Loucy (cell line): Measurements from ENCODE around the gene GPR146.
A peak's percentile ranks its signal among the peaks of the same experiment; 100 is the strongest.

Experiments
- H2AFZ ChIP-seq: fragments of 200-600 bp; sonication (generic); 2 replicates; pipeline ENCODE4 v1.6.0; 2016; ENCODE audit warnings: antibody characterized with exemption, mild to moderate bottlenecking, low read length, moderate library complexity
- H3F3A ChIP-seq: fragments of 200-600 bp; 2 replicates; pipeline ENCODE4 v1.6.0; 2016; ENCODE audit warnings: antibody characterized with exemption, low read depth, mild to moderate bottlenecking
- H3K27me3 ChIP-seq: fragments of 200-600 bp; sonication (generic); 2 replicates; pipeline ENCODE4 v1.6.1; 2014; ENCODE audit warnings: low read length, mild to moderate bottlenecking; ENCODE audit not compliant: insufficient read depth, poor library complexity, severe bottlenecking
- H3K36me3 ChIP-seq: fragments of 200-600 bp; sonication (generic); 2 replicates; pipeline ENCODE4 v1.6.1; 2016; ENCODE audit warnings: low read length; ENCODE audit not compliant: insufficient read depth
- H3K4me1 ChIP-seq: fragments of 200-600 bp; sonication (generic); 2 replicates; pipeline ENCODE4 v1.5.1; 2014; ENCODE audit warnings: low read length, mild to moderate bottlenecking; ENCODE audit not compliant: insufficient read depth, poor library complexity, severe bottlenecking
- H3K4me2 ChIP-seq: fragments of 200-600 bp; sonication (generic); 2 replicates; pipeline ENCODE4 v1.6.0; 2014; ENCODE audit warnings: antibody characterized with exemption, low read length, low read depth, mild to moderate bottlenecking; ENCODE audit not compliant: poor library complexity, severe bottlenecking
- H3K4me3 ChIP-seq: fragments of 200-600 bp; sonication (generic); 2 replicates; pipeline ENCODE4 v1.5.1; 2014; ENCODE audit warnings: low read length, mild to moderate bottlenecking, mixed read lengths; ENCODE audit not compliant: poor library complexity, severe bottlenecking
- H3K79me2 ChIP-seq: fragments of 200-600 bp; sonication (generic); 2 replicates; pipeline ENCODE4 v1.6.1; 2014; ENCODE audit warnings: low read length; ENCODE audit not compliant: insufficient read depth
- H3K9ac ChIP-seq: fragments of 200-600 bp; sonication (generic); 2 replicates; pipeline ENCODE4 v1.6.0; 2014; ENCODE audit warnings: mild to moderate bottlenecking, low read depth, low read length, moderate library complexity; ENCODE audit not compliant: poor library complexity, severe bottlenecking
- H3K9me2 ChIP-seq: fragments of 200-600 bp; sonication (generic); replicated peaks from 2 replicates; pipeline ENCODE4 v1.6.1; 2016; ENCODE audit warnings: low read depth, low read length, mixed read lengths
- H3K9me3 ChIP-seq: fragments of 200-600 bp; sonication (generic); 2 replicates; pipeline ENCODE4 v1.6.1; 2014; ENCODE audit warnings: mild to moderate bottlenecking, antibody characterized with exemption, low read length, low read depth; ENCODE audit not compliant: insufficient read depth
- H4K20me1 ChIP-seq: fragments of 200-600 bp; sonication (generic); 2 replicates; pipeline ENCODE4 v1.6.0; 2014; ENCODE audit warnings: antibody characterized with exemption, low read length, mild to moderate bottlenecking; ENCODE audit not compliant: insufficient read depth, poor library complexity, severe bottlenecking
- CTCF ChIP-seq: fragments of 200-600 bp; sonication (generic); conservative IDR thresholded peaks from 2 replicates; pipeline ENCODE4 v1.5.1; 2014; ENCODE audit warnings: mild to moderate bottlenecking, antibody characterized with exemption, low read length
- EZH2phosphoT487 ChIP-seq: fragments of 200-600 bp; IDR thresholded peaks from 2 replicates; pipeline ENCODE4 v1.6.1; 2018; ENCODE audit warnings: antibody characterized with exemption, mild to moderate bottlenecking, moderate library complexity, borderline replicate concordance

GPR146 gene

DNA sequence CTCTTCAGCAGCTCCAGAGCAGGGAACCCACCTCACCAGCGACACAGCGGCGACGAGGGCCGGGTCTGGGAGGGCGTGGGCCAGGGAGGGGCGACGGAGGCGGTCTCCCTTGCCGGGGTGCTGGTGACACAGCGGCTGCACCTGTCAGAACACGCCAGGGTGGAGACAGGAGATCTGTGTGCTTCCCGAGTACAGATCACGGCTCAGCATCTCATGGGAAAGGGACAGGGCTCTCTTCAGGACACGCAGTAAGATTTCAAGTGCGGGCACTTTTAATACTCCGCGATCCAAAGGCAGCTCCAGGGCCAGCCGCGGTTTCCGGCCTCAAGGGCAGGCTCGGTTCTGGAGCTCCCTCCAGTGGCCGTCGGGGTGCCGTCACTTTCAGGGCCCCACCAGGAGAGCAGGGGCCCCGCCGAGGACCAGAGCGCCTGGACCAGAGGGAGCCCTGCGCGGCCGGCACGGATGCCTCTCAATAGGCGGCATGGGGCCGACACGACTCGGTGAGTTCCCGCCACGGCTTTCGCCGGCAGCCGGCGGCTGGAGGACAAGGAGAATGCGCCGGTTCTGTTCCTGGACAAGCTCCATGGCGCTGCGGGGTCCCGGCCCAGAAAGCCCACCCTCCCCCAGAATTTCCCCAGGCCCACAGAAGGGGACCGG lies 21.4 kb downstream of the GPR146 start:
- Histone ChIP-seq H3K36me3 (no peaks in the 10 kb centered on the region), H3K27me3 (no peaks in the 10 kb centered on the region), H3F3A (0 out of 2 replicates have a peak, but pooled peaks cover 3% of the 10 kb centered on the region), H3K4me1 (peaks cover 13% of the 10 kb centered on the region), H3K9me2 (no peaks in the 10 kb centered on the region), H3K9ac (peak overlapping the region; percentile 11), H3K4me3 (no peak overlapping the region), H3K79me2 (no peaks in the 10 kb centered on the region), H4K20me1 (no peaks in the 10 kb centered on the region), H2AFZ (no peak overlapping the region), H3K4me2 (peak overlapping the region; percentile 56), H3K9me3 (no peaks in the 10 kb centered on the region)
- no peak for TF ChIP-seq EZH2phosphoT487
- peak; percentile 79 for TF ChIP-seq CTCF

DNA sequence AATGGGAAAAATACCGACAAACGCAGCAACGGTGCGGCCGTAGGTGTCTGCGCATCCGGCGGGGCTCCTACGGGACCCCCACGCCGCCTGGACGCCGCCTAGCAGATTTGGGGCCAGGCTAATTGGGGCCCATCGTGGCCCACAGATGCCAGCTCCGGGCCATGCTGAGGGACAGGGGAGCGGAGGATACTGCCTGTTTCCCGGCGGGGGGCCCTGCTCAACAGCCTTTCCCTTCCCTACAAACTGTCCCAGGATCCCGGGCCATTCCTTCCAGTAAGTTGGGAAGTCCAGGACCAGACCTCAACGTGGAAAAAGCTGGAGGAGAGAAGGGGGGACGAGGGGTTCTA lies 21.9 kb downstream of the GPR146 start:
- Histone ChIP-seq H3K9me2 (no peaks in the 10 kb centered on the region), H3F3A (0 out of 2 replicates have a peak, but pooled peaks cover 3% of the 10 kb centered on the region), H3K9me3 (no peaks in the 10 kb centered on the region), H3K36me3 (no peaks in the 10 kb centered on the region), H2AFZ (no peak overlapping the region), H3K4me1 (peaks cover 13% of the 10 kb centered on the region), H3K79me2 (no peaks in the 10 kb centered on the region), H3K4me3 (no peak overlapping the region), H4K20me1 (no peaks in the 10 kb centered on the region), H3K27me3 (no peaks in the 10 kb centered on the region), H3K9ac (no peak overlapping the region), H3K4me2 (no peak overlapping the region)
- TF ChIP-seq EZH2phosphoT487 (no peak), CTCF (no peak)

- Histone ChIP-seq H3K36me3 (no peaks in the 10 kb centered on the region), H3K4me2 (no peak overlapping the region), H4K20me1 (no peaks in the 10 kb centered on the region), H3K9ac (no peak overlapping the region), H3K79me2 (no peaks in the 10 kb centered on the region), H2AFZ (no peak overlapping the region), H3K9me2 (no peaks in the 10 kb centered on the region), H3F3A (0 out of 2 replicates have a peak, but pooled peaks cover 3% of the 10 kb centered on the region), H3K4me1 (peaks cover 13% of the 10 kb centered on the region), H3K9me3 (no peaks in the 10 kb centered on the region), H3K4me3 (no peak overlapping the region), H3K27me3 (no peaks in the 10 kb centered on the region)
- TF ChIP-seq EZH2phosphoT487 (no peak), CTCF (no peak)
Measured at GRCh38 chr7:1068013-1068412, 23.7 kb downstream of the GPR146 start.
